Fibroblast of villous mesenchyme (primary cell): ENCODE measurements around the gene AP2M1. TPM values are rescaled to one million over a fixed set of nuclear protein-coding genes. Genes with fewer than 3 reads are reported as not detected.

Source experiments
- DNase-seq: peaks from one replicate; pipeline ENCODE4 v3.0.0-alpha.2; 2010; ENCODE audit warnings: low read depth
- H3K4me3 ChIP-seq: 2 replicates; pipeline ENCODE4 v1.5.1; 2011; ENCODE audit warnings: low read depth, mild to moderate bottlenecking, low read length
- total RNA-seq: library from RNA; depleted of rRNA; stranded (reverse); fragments of >200 nt; gene quantifications from 2 replicates; pipeline ENCODE4 v1.2.3, GENCODE V29; 2012
- TF ChIP-seq, protein P1 (sequence below): IDR thresholded peaks from 2 replicates; pipeline ENCODE4 v1.5.1; 2012; ENCODE audit warnings: low read depth, mild to moderate bottlenecking, low read length; ENCODE audit not compliant: insufficient read depth

Gene AP2M1
- total RNA-seq, 1 donor = 469 TPM

DNA sequence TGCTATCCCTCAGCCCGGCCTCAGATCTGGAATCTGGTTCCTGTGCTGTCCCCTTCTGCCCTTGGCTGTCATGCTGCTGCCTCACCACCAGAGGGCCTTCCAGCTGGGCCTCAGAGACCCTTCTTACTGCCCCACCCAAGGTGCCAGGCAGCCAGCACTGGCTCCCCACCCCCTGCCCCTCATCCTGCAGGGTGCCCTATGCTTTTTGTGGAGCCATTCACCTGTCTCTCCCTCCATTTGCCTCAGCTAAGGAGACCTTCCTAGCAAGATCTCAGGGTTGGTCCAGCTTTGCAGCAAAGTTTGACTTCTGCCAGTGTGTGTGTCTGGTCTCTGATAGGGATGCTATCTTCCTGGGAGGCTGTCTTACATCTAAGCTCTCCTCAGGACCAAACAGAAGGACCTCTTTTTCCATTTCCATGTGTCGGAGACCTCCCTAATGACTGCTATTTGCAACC is 52.9 kb downstream of the AP2M1 start:
- TF ChIP-seq, protein P1, sequence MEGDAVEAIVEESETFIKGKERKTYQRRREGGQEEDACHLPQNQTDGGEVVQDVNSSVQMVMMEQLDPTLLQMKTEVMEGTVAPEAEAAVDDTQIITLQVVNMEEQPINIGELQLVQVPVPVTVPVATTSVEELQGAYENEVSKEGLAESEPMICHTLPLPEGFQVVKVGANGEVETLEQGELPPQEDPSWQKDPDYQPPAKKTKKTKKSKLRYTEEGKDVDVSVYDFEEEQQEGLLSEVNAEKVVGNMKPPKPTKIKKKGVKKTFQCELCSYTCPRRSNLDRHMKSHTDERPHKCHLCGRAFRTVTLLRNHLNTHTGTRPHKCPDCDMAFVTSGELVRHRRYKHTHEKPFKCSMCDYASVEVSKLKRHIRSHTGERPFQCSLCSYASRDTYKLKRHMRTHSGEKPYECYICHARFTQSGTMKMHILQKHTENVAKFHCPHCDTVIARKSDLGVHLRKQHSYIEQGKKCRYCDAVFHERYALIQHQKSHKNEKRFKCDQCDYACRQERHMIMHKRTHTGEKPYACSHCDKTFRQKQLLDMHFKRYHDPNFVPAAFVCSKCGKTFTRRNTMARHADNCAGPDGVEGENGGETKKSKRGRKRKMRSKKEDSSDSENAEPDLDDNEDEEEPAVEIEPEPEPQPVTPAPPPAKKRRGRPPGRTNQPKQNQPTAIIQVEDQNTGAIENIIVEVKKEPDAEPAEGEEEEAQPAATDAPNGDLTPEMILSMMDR = peak; percentile 79
- peak; percentile 28 for DNase-seq
- no peak overlapping the region for H3K4me3 ChIP-seq

DNA sequence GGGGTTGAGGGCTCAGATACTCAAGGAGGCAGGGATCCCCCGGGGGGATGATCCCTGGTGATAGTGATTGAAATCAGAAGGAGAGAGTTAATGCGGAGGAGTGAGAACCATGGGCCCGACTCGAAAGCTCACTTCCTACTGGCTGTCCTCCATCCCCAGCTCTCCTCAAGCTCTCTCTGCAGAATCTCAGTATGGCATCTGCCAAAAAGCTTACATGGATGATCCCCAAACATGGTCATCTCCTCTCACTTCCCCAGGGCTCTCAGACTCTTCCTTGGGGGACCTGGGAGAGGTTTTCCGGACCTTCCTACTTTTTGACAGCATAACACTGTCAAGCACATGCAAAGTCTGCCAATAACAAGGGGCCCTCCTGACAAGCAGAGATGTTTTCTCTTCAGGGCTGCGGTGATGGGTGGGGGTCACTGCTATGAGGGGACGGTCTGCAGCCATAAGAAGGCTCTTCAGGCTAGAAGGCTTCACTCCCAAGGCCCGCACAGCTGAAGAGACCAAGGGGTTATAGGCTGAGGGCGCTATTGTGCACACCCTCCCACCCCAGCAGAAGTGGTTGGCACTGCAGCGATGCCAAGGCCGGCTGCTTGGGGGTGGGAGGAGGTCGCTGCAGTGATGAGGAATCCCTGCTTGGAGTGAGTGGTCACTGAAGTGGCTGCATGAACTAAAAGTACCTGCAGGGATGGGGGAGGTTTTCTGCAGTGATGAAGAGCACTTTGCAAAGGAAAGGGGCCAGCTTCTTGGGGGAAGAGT is 53.9 kb downstream of the AP2M1 start:
- no peak for DNase-seq
- no peak overlapping the region for H3K4me3 ChIP-seq
- TF ChIP-seq, protein P1 = no peak

DNA sequence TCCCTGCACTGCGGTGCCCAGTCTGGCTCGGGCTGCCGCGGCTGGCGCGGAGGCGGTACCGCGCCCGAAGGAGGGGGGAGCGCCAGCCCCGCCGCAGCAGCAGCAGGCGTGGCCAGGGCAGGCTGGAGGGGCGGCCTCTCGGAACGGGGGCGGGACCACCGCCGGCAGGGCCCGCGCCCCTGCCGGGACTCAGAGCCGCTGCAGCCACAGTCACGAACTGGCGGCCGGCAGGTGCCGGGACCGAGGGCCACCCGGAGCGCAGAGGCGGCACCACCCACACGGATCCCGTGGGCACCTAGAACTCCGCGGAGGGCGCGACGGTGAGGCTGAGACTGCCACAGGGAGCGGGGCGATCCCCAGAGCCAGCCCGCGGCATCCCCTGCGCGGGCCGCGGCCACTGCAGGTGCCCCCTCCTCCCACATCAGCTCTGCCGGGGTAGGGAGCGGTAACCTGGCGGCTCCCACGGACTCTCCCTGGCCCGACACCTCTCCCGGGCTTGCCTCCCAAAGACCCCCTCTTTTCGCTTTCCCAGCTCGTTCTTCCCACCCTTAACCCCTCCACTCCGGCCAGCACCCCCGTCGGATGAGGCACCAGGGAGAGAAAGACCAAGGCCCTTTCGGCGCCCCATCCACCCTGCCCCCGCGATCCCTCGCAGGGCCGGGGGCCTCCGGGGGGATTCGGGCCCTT is 54.9 kb downstream of the AP2M1 start, which contains the start of gene VWA5B2:
TSS of gene VWA5B2 (plus strand) at position 192 of the 687 bp plus-strand sequence. CDS start 944 bp downstream, outside the sequence.
- TF ChIP-seq, protein P1 = peak; percentile 10
- peak; percentile 19 for DNase-seq
- peak within 1 kb of the TSS; percentile 34 for H3K4me3 ChIP-seq

DNA sequence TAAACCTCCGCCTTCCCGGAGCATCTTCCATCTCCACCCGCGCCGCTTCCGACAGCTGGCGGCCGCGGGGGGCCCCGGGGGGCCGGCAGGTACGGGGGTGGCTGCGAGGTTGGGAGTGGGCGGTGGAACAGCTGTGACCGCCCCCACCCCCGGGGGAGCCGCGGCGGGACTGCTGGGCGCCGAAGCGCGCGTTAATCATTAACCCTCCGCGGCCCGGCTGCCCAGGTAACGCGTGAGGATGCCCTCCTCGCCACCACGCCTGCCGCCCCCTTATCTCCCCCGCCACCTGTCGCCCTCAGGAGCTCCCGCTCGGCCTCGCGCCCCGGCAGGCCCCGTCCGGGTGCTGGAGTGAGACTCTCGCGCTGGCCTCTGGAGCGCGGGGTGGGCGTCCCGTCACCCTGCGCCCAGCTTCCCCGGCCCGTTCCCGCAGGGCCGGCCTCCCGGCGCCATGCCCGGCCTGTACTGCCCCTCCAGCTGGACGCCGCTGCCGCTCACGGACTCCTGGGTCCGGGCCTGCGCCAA is 55.5 kb downstream of the AP2M1 start:
- DNase-seq = no peak
- H3K4me3 ChIP-seq = no peak overlapping the region
- TF ChIP-seq, protein P1 = no peak

DNA sequence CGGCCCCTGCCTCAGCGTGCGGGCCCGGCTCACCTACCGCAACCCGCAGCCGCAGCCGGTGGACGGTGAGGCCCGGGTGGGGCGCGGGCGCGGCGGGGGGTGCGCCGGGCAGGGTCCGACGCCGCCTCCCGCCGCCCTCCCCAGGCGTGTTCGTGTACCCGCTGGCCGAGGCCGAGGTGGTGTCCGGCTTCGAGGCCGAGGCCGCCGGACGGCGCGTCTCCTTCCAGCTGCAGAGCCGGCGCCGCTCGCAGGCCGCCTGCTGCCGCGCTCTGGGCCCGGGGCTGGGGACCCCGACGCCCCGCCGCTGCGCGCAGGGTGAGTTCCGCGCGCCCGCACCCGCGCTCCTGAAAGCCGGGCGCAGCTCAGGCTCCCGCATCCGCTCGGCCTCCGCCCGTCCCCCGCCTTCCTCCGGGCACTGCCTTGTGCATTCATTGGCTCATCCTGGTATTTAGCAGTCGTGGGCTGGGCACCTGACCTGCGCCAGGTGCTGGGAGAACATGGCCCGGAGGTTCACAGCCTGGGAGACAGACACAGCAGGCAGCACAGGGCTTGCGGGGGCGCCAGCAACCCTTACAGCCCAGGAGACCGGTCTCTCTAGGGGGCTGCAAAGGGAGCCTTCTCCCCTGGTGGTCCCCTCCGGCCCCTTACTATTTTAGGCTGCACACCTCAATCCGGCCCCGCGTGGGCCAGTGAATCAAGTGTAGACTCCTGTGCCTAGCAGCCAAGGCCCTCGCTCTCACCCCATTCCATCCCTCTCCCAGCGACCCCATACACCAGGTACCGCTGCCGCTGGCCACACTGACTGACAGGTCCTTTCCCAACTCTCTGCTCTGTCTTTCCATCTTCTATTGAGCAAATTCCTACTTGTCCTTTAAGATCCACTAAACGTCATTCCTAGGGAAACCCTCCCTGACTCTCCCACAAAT is 56.2 kb downstream of the AP2M1 start:
- no peak for DNase-seq
- TF ChIP-seq, protein P1 = no peak
- H3K4me3 ChIP-seq = no peak overlapping the region

DNA sequence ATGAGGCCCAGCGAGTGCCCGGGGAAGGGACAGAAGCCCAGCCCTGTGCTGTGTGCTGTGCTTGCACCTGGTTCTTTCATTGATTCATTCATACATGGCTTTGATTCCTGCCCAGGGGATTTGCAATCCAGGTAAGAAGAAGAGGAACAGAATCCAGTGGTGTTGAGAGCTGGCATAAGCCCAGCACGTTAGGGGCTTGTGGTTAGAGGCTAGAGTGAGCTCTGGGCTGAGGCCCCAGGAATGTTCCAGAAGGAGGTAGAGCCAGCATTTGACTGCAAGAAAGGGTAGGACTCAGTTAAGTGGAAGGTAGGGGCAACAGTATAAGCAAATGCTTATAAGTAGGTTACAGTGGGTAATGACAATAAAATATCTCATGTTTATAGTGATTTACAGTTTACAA is 57.0 kb downstream of the AP2M1 start:
- TF ChIP-seq, protein P1 = no peak
- no peak for DNase-seq
- no peak overlapping the region for H3K4me3 ChIP-seq
